RWPE2 (cell line): ENCODE data around the gene SKOR1.

ENCODE experiments used
- ATAC-seq: fragments of 200-7000 bp; cut with Tn5 transposase; 3 replicates; pipeline ENCODE4 v1.9.1; 2021; ENCODE audit warnings: low read depth
- DNase-seq: peaks from one replicate; pipeline ENCODE4 v3.0.0-alpha.2; 2020; ENCODE audit warnings: low spot score
- H3K27ac ChIP-seq: fragments of 450-650 bp; 2 replicates; pipeline ENCODE4 v1.5.1; 2017; ENCODE audit warnings: mild to moderate bottlenecking; ENCODE audit not compliant: poor library complexity, severe bottlenecking
- H3K27me3 ChIP-seq: fragments of 250-450 bp; sonication (Bioruptor Pico); 2 replicates; pipeline ENCODE4 v1.5.1; 2021; ENCODE audit warnings: mild to moderate bottlenecking, moderate library complexity; ENCODE audit not compliant: insufficient read depth, poor library complexity, severe bottlenecking
- H3K36me3 ChIP-seq: fragments of 250-450 bp; sonication (Bioruptor Pico); 2 replicates; pipeline ENCODE4 v1.5.1; 2020; ENCODE audit warnings: low read depth, mild to moderate bottlenecking, moderate library complexity
- H3K4me1 ChIP-seq: fragments of 250-450 bp; sonication (Bioruptor Pico); 2 replicates; pipeline ENCODE4 v1.5.1; 2021; ENCODE audit warnings: mild to moderate bottlenecking, moderate library complexity; ENCODE audit not compliant: insufficient read depth, poor library complexity, severe bottlenecking
- H3K4me3 ChIP-seq: fragments of 250-450 bp; sonication (Bioruptor Pico); 2 replicates; pipeline ENCODE4 v1.5.1; 2021; ENCODE audit warnings: mild to moderate bottlenecking, moderate library complexity; ENCODE audit not compliant: severe bottlenecking
- H3K9me3 ChIP-seq: fragments of 250-450 bp; sonication (Bioruptor Pico); 2 replicates; pipeline ENCODE4 v1.5.1; 2021; ENCODE audit warnings: mild to moderate bottlenecking, moderate library complexity; ENCODE audit not compliant: severe bottlenecking
- TF ChIP-seq, protein P1 (sequence below): fragments of 450-650 bp; IDR thresholded peaks from one replicate; pipeline ENCODE4 v1.5.1; 2017; ENCODE audit warnings: mild to moderate bottlenecking, moderate library complexity; ENCODE audit not compliant: poor library complexity, severe bottlenecking

Gene SKOR1

DNA sequence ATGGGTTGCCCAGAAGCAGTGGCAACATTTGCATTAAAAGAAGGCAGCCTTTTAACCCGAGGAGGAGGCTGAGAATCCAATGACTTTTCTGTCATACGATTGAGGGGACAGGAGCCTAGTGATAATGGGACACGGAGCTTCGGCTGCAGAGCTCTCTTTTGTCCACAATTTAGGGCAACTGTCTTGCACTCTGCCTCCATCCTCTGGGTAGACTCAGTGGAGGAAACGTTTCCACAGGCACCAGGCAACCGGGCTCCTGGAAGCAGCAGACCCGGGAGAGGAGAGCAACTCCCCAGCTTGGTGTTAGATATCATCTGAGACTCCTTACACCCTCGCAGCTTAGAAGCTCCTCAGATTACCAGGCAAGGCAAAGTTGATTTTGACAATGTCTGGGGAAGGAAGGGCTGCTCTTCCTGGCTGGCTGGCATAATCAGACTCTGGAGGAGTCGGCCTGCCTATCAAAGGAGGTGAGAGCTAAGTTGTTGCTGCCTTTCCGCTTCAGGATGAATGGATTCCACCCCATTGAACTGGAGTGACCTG lies 58.0 kb downstream of the SKOR1 start:
- peaks cover 16% of the 10 kb centered on the region for H3K4me1 ChIP-seq
- no peaks in the 10 kb centered on the region for H3K27me3 ChIP-seq
- ATAC-seq (no peak), DNase-seq (no peak)
- H3K27ac ChIP-seq: peak overlapping the region; percentile 66
- no peaks in the 10 kb centered on the region for H3K9me3 ChIP-seq
- TF ChIP-seq, protein P1, sequence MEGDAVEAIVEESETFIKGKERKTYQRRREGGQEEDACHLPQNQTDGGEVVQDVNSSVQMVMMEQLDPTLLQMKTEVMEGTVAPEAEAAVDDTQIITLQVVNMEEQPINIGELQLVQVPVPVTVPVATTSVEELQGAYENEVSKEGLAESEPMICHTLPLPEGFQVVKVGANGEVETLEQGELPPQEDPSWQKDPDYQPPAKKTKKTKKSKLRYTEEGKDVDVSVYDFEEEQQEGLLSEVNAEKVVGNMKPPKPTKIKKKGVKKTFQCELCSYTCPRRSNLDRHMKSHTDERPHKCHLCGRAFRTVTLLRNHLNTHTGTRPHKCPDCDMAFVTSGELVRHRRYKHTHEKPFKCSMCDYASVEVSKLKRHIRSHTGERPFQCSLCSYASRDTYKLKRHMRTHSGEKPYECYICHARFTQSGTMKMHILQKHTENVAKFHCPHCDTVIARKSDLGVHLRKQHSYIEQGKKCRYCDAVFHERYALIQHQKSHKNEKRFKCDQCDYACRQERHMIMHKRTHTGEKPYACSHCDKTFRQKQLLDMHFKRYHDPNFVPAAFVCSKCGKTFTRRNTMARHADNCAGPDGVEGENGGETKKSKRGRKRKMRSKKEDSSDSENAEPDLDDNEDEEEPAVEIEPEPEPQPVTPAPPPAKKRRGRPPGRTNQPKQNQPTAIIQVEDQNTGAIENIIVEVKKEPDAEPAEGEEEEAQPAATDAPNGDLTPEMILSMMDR: no peak
- no peak overlapping the region for H3K4me3 ChIP-seq
- H3K36me3 ChIP-seq: no peaks in the 10 kb centered on the region

DNA sequence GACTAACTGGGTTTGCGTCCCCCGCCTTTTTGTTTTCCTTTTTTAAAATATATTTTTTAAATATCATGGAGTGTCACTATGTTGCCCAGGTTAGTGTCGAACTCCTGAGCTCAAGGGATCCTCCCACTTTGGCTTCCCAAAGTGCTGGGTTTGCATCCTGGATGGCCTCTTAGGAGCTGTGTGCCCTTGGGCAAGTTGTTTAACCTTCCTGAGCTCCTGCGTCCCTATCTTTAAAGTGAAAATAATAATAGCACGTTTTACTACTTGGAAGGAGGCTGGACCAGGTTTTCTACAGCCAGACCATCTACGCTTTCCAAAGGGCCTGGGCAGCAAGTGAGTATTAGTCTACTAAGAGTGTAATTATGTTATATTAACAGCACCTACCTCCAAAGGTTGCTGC lies 58.7 kb downstream of the SKOR1 start:
- H3K36me3 ChIP-seq: no peaks in the 10 kb centered on the region
- no peaks in the 10 kb centered on the region for H3K27me3 ChIP-seq
- H3K4me1 ChIP-seq: peaks cover 16% of the 10 kb centered on the region
- no peaks in the 10 kb centered on the region for H3K9me3 ChIP-seq
- no peak for DNase-seq
- no peak overlapping the region for H3K4me3 ChIP-seq
- TF ChIP-seq, protein P1: no peak
- ATAC-seq: no peak
- H3K27ac ChIP-seq: peak overlapping the region; percentile 66
